Liver (tissue), 3 donors: ENCODE data around the gene MYO15B.

Experiments
- CTCF ChIP-seq: fragments of 150-350 bp; IDR thresholded peaks from 2 replicates; pipeline ENCODE4 v1.5.1; 2017; ENCODE audit warnings: improper control_type of control experiment, low read depth, low read length; ENCODE audit not compliant: missing input control
- FOXA2 ChIP-seq: IDR thresholded peaks from 2 replicates; pipeline ENCODE4 v1.6.1; 2016; ENCODE audit warnings: antibody characterized with exemption
- JUND ChIP-seq, 2 donors: IDR thresholded peaks; 2 replicates each; pipeline ENCODE4 v1.6.1; 2016; ENCODE audit warnings: antibody characterized with exemption in 2 of 2
- RAD21 ChIP-seq, 2 donors: IDR thresholded peaks; 2 replicates each; pipeline ENCODE4 v1.6.1; 2016; ENCODE audit warnings: antibody characterized with exemption in 2 of 2, mild to moderate bottlenecking in 2 of 2
- TAF1 ChIP-seq: conservative IDR thresholded peaks from 2 replicates; pipeline ENCODE4 v1.6.1; 2016; ENCODE audit warnings: antibody characterized with exemption, mild to moderate bottlenecking
- donor health status: healthy.
- donor health status: healthy.

GRCh38 chr17:75574404-75575036 lies 13.1 kb upstream of the MYO15B start:
- no peak for TF ChIP-seq FOXA2
- no peak for TF ChIP-seq JUND (IDR thresholded peaks at IDR 0.05)
- no peak for TF ChIP-seq CTCF
- TF ChIP-seq TAF1, result no peak
- TF ChIP-seq RAD21 (IDR thresholded peaks at IDR 0.05), result no peak
